Endothelial cell of umbilical vein (primary cell): Measurements from ENCODE around the gene MAML2. TPM values are rescaled to one million over a fixed set of nuclear protein-coding genes. Genes with fewer than 3 reads are reported as not detected.

Source experiments
- BruUV-seq: library from RNA; stranded (reverse); fragments of 400-500 nt; replicated peaks from 2 replicates; lab custom pipeline; 2021; lab: Mats Ljungman, UMichigan
- CTCF ChIA-PET: fragments of 300-600, 350-600 bp; sonication (Branson Sonifier 250); formaldehyde crosslinking; loops from one replicate; lab custom pipeline; 2021; ENCODE audit warnings: antibody characterized with exemption, inconsistent platforms; lab: Charles Lee
- POLR2A ChIA-PET: fragments of 300-600, 350-600 bp; sonication (Branson Sonifier 250); formaldehyde crosslinking; loops from one replicate; lab custom pipeline; 2021; ENCODE audit warnings: antibody characterized with exemption, inconsistent platforms; lab: Charles Lee
- DNase-seq: peaks from one replicate; pipeline ENCODE4 v3.0.0-alpha.2; 2011; ENCODE audit warnings: low read depth, low spot score
- FAIRE-seq: peaks from 2 replicates; lab custom pipeline; 2011; peaks lifted over from hg19 to GRCh38; lab: Jason Lieb, UNC
- H2AFZ ChIP-seq: 2 replicates; pipeline ENCODE4 v1.6.0; 2012; ENCODE audit warnings: low read depth, low read length, control low read depth, inconsistent platforms
- H3K27ac ChIP-seq: 2 replicates; pipeline ENCODE4 v1.5.1; 2011; ENCODE audit warnings: low read depth, mild to moderate bottlenecking, control low read depth, low read length, moderate library complexity; ENCODE audit not compliant: insufficient read depth
- H3K27me3 ChIP-seq, 2 experiments: 2 replicates each; pipeline versions ENCODE4 v1.6.0 to v1.6.1; 2011; ENCODE audit warnings: low read length in 2 of 2, mixed read lengths in 1 of 2; ENCODE audit not compliant: control insufficient read depth in 2 of 2, insufficient read depth in 2 of 2
- H3K36me3 ChIP-seq, 2 experiments: 2 replicates in 1 of 2; 3 replicates in 1 of 2; pipeline ENCODE4 v1.5.1; 2011; ENCODE audit warnings: low read length in 2 of 2, mild to moderate bottlenecking in 1 of 2, moderate library complexity in 1 of 2; ENCODE audit not compliant: control insufficient read depth in 2 of 2, insufficient read depth in 2 of 2; ENCODE audit errors: extremely low read depth in 1 of 2
- H3K4me1 ChIP-seq: 3 replicates; pipeline ENCODE4 v1.5.1; 2011; ENCODE audit warnings: mild to moderate bottlenecking, low read length; ENCODE audit not compliant: control insufficient read depth, insufficient read depth; ENCODE audit errors: extremely low read depth
- H3K4me2 ChIP-seq: 2 replicates; pipeline ENCODE4 v1.6.1; 2011; ENCODE audit warnings: low read length, control low read depth, mixed read lengths; ENCODE audit not compliant: insufficient read depth
- H3K4me3 ChIP-seq, 3 experiments: fragments of 200-600 bp in 1 of 3; sonication (generic), shearing (Covaris generic) in 1 of 3; replicated peaks in 1 of 3; 2 replicates each; pipeline ENCODE4 v1.5.1; 2011 to 2016; ENCODE audit warnings: control low read depth in 3 of 3, low read length in 3 of 3, mild to moderate bottlenecking in 2 of 3, inconsistent platforms in 1 of 3, low read depth in 1 of 3, moderate library complexity in 1 of 3; ENCODE audit not compliant: insufficient read depth in 1 of 3
- H3K79me2 ChIP-seq: 2 replicates; pipeline ENCODE4 v1.6.0; 2012; ENCODE audit warnings: low read length, inconsistent platforms; ENCODE audit not compliant: control insufficient read depth, insufficient read depth
- H3K9ac ChIP-seq: replicated peaks from 2 replicates; pipeline ENCODE3; 2011; ENCODE audit warnings: low read length, control low read depth; ENCODE audit not compliant: insufficient read depth; ENCODE audit errors: extremely low read depth
- H3K9me1 ChIP-seq: replicated peaks from 3 replicates; pipeline ENCODE4 v1.6.0; 2011; ENCODE audit warnings: mild to moderate bottlenecking, low read length; ENCODE audit not compliant: control insufficient read depth, insufficient read depth; ENCODE audit errors: extremely low read depth
- H3K9me3 ChIP-seq: replicated peaks from 2 replicates; pipeline ENCODE4 v1.5.1; 2012; ENCODE audit warnings: low read length, inconsistent platforms; ENCODE audit not compliant: control insufficient read depth, insufficient read depth
- H4K20me1 ChIP-seq: replicated peaks from 2 replicates; pipeline ENCODE3; 2011; ENCODE audit warnings: mild to moderate bottlenecking, low read length; ENCODE audit not compliant: control insufficient read depth, insufficient read depth; ENCODE audit errors: extremely low read depth
- CTCF ChIP-seq, 2 donors: IDR thresholded peaks; 1 replicate in 1 of 2; 2 replicates in 1 of 2; pipeline ENCODE4 v1.5.1; 2011; ENCODE audit warnings: low read length in 2 of 2, mild to moderate bottlenecking in 2 of 2, moderate library complexity in 2 of 2, control low read depth in 1 of 2, inconsistent platforms in 1 of 2, low read depth in 1 of 2; ENCODE audit not compliant: insufficient read depth in 1 of 2; ENCODE audit errors: extremely low read depth in 1 of 2
- EZH2 ChIP-seq: IDR thresholded peaks from 2 replicates; pipeline ENCODE4 v1.6.1; 2012; ENCODE audit warnings: borderline replicate concordance, low read depth, mild to moderate bottlenecking, moderate library complexity, low read length, inconsistent platforms; ENCODE audit not compliant: severe bottlenecking
- FOS ChIP-seq: IDR thresholded peaks from 2 replicates; pipeline ENCODE4 v1.6.1; 2011; ENCODE audit warnings: mild to moderate bottlenecking, low read length, moderate library complexity, borderline replicate concordance; ENCODE audit not compliant: insufficient read depth
- GATA2 ChIP-seq: IDR thresholded peaks from 2 replicates; pipeline ENCODE4 v1.7.0; 2011; ENCODE audit warnings: low read depth, mild to moderate bottlenecking, moderate library complexity, mixed read lengths, low read length; ENCODE audit not compliant: insufficient read length, insufficient read depth
- JUN ChIP-seq: IDR thresholded peaks from 2 replicates; pipeline ENCODE4 v1.6.1; 2011; ENCODE audit warnings: borderline replicate concordance, low read depth; ENCODE audit not compliant: insufficient read length, insufficient read depth
- MAX ChIP-seq: IDR thresholded peaks from 2 replicates; pipeline ENCODE4 v1.6.1; 2011; ENCODE audit not compliant: insufficient read depth, insufficient read length
- MYC ChIP-seq: IDR thresholded peaks from one replicate; pipeline ENCODE4 v1.6.1; 2011; ENCODE audit warnings: mild to moderate bottlenecking, low read depth, low read length
- POLR2A ChIP-seq: IDR thresholded peaks from 2 replicates; pipeline ENCODE4 v1.6.1; 2012; ENCODE audit warnings: low read depth, mild to moderate bottlenecking, control low read depth, low read length
- POLR2AphosphoS5 ChIP-seq: IDR thresholded peaks from 2 replicates; pipeline ENCODE4 v1.6.1; 2012; ENCODE audit warnings: low read depth, mild to moderate bottlenecking, control low read depth, low read length, moderate library complexity; ENCODE audit not compliant: insufficient read depth
- dilution Hi-C: fragments of 300-500 bp; cut with MboI; formaldehyde crosslinking; loops from one replicate; pipeline ENCODE4 v1.15.0; 2019; ENCODE audit warnings: low sequenced_read_pairs; ENCODE audit not compliant: extremely low pct_ligation_motif_present
- intact Hi-C: fragments of 100-400 bp; cut with micrococcal nuclease; formaldehyde crosslinking; loops from one replicate; pipeline ENCODE4 v1.10.0; 2022
- polyA plus RNA-seq, 4 experiments: library from polyadenylated mRNA; depleted of rRNA in 3 of 4; stranded (reverse) in 3 of 4; unstranded in 1 of 4; fragments of >200 nt; gene quantifications; 2 replicates each; pipeline versions ENCODE4 v1.2.1 to v1.2.3, GENCODE V29; 2011 to 2012; ENCODE audit warnings: missing spikeins in 1 of 4
- total RNA-seq: library from RNA; stranded (reverse); gene quantifications from 2 replicates; pipeline ENCODE4 v1.2.3, GENCODE V29; 2021

MAML2 gene
- total and polyA plus RNA-seq, 2 donors (not counting 3 experiments of a cell fraction or from before 2014, with no cell fraction given): 12.4 to 16.8 TPM

GRCh38 chr11:96061069-96061468 is 281.9 kb downstream of the MAML2 start:
- Histone ChIP-seq H2AFZ (no peak overlapping the region), H3K4me2 (no peak overlapping the region), H3K27ac (no peak overlapping the region), H3K9ac (no peak overlapping the region), H3K9me3 (no peaks in the 10 kb centered on the region), H3K4me1 (peaks cover 20% of the 10 kb centered on the region), H3K4me3 (no peak overlapping the region), H3K27me3 (no peaks in the 10 kb centered on the region), H3K79me2 (no peaks in the 10 kb centered on the region), H3K36me3 (no peaks in the 10 kb centered on the region), H4K20me1 (no peaks in the 10 kb centered on the region), H3K9me1 (no peaks in the 10 kb centered on the region)
- ChIA-PET POLR2A (no interaction called here), CTCF (interaction anchor here (0.6 to 4.6 kb wide), 4 partner anchors 95 to 282 kb away, joined by 3 to 21 read pairs (median 6); partner anchors contain the start of gene MAML2)
- dilution Hi-C loops (no loop called here), intact Hi-C loops (no loop called here)
- TF ChIP-seq POLR2AphosphoS5: no peak
- TF ChIP-seq JUN: no peak
- no peak for TF ChIP-seq FOS
- no peak for TF ChIP-seq MAX
- TF ChIP-seq POLR2A: no peak
- TF ChIP-seq CTCF (IDR thresholded peaks at IDR 0.05; ENCODE audit: extremely low read depth in 1 of 2, insufficient read depth in 1 of 2, low read depth in 1 of 2, low read length in 2 of 2): no peak
- TF ChIP-seq MYC: no peak
- TF ChIP-seq GATA2: no peak
- TF ChIP-seq EZH2: no peak
- DNase-seq: no peak
- FAIRE-seq: peak; percentile 35
- BruUV-seq: no TSS peak
